Activated T-cell treated with anti-CD3 and anti-CD28 coated beads for 4 hours (primary cell): ENCODE data around the gene ZFP28.

ENCODE experiments used
- DNase-seq: peaks from one replicate; pipeline ENCODE4 v3.0.0-alpha.2; 2020

ZFP28 gene

GRCh38 chr19:56538761-56539263 is at the start of gene ZFP28:
Gene ZFP28, plus strand, starts transcription at chr19:56538948. Its CDS starts 71 bp downstream, at chr19:56539019.
- DNase-seq: no peak

- no peak for DNase-seq
Measured at GRCh38 chr19:56491399-56491798, 47.3 kb upstream of the ZFP28 start.

GRCh38 chr19:56504581-56504980 is 34.2 kb upstream of the ZFP28 start:
- DNase-seq: no peak

- peak; percentile 71 for DNase-seq
Measured at GRCh38 chr19:56507446-56508289, 31.1 kb upstream of the ZFP28 start, which contains the start of gene ZNF471. Gene ZNF471, plus strand, starts transcription at chr19:56507855. Its CDS starts 3,717 bp downstream, at chr19:56511572.

- DNase-seq: no peak
Measured at GRCh38 chr19:56508290-56508778, 30.4 kb upstream of the ZFP28 start.

- DNase-seq: no peak
Measured at GRCh38 chr19:56525214-56525860, 13.4 kb upstream of the ZFP28 start.

- no peak for DNase-seq
Measured at GRCh38 chr19:56537442-56537841, 1.3 kb upstream of the ZFP28 start.

GRCh38 chr19:56538254-56538760 is 441 bp upstream of the ZFP28 start:
- DNase-seq: peak; percentile 85

- DNase-seq: no peak
Measured at GRCh38 chr19:56543776-56544175, 5.0 kb downstream of the ZFP28 start.

GRCh38 chr19:56547535-56547934 is 8.8 kb downstream of the ZFP28 start:
- no peak for DNase-seq

- DNase-seq: no peak
Measured at GRCh38 chr19:56554272-56554869, 15.6 kb downstream of the ZFP28 start.

GRCh38 chr19:56562766-56563165 is 24.0 kb downstream of the ZFP28 start:
- DNase-seq: no peak

- DNase-seq: peak; percentile 11
Measured at GRCh38 chr19:56566904-56567273, 28.1 kb downstream of the ZFP28 start.

- DNase-seq: peak; percentile 82
Measured at GRCh38 chr19:56567274-56568120, 28.7 kb downstream of the ZFP28 start, which contains the start of gene ZNF470. Gene ZNF470, plus strand, starts transcription at chr19:56567468. Its CDS starts 2,844 bp downstream, at chr19:56570312.

GRCh38 chr19:56572589-56572988 is 33.8 kb downstream of the ZFP28 start:
- DNase-seq: no peak

- no peak for DNase-seq
Measured at GRCh38 chr19:56573914-56574313, 35.2 kb downstream of the ZFP28 start.

GRCh38 chr19:56577719-56578602 is 39.2 kb downstream of the ZFP28 start:
- DNase-seq: no peak

- DNase-seq: no peak
Measured at GRCh38 chr19:56594446-56594782, 55.7 kb downstream of the ZFP28 start.

- DNase-seq: peak; percentile 79
Measured at GRCh38 chr19:56594783-56595547, 56.2 kb downstream of the ZFP28 start, which contains the start of gene ZNF71. Gene ZNF71, plus strand, starts transcription at chr19:56595302. Its CDS starts 6,257 bp downstream, at chr19:56601559.

- DNase-seq: no peak
Measured at GRCh38 chr19:56595548-56595899, 56.8 kb downstream of the ZFP28 start.
